Stomach (tissue), 9 donors: Measurements from ENCODE around the gene SPINK1. TPM values are rescaled to one million over a fixed set of nuclear protein-coding genes. Genes with fewer than 3 reads are reported as not detected.

ENCODE experiments used
- DNase-seq, 2 donors: peaks; one replicate each; pipeline versions ENCODE4 v3.0.0 to v3.0.0-alpha.2; 2013 to 2019
- H3K27ac ChIP-seq, 5 donors: fragments of 200-600 bp in 4 of 5; sonication (generic) in 4 of 5; one replicate each; pipeline ENCODE4 v1.5.1; 2013 to 2019; ENCODE audit warnings: mild to moderate bottlenecking in 1 of 5, moderate library complexity in 1 of 5
- H3K27me3 ChIP-seq, 3 donors: fragments of 200-600 bp; sonication (generic); one replicate each; pipeline ENCODE4 v1.5.1; 2017 to 2019; ENCODE audit warnings: mixed run types in 1 of 3
- H3K36me3 ChIP-seq, 4 donors: fragments of 200-600 bp; sonication (generic); 1 replicate in 3 of 4; 2 replicates in 1 of 4; pipeline ENCODE4 v1.5.1; 2016 to 2019
- H3K4me1 ChIP-seq, 4 donors: fragments of 200-600 bp; sonication (generic); one replicate each; pipeline ENCODE4 v1.5.1; 2016 to 2019
- H3K4me3 ChIP-seq, 4 donors: fragments of 200-600 bp; sonication (generic) in 3 of 4; one replicate each; pipeline ENCODE4 v1.5.1; 2016 to 2019; ENCODE audit warnings: mild to moderate bottlenecking in 1 of 4
- H3K9me3 ChIP-seq, 4 donors: fragments of 200-600 bp; sonication (generic); one replicate each; pipeline ENCODE4 v1.5.1; 2016 to 2019
- CTCF ChIP-seq, 7 experiments: fragments of 450-650 bp in 4 of 7; fragments of 200-600 bp in 3 of 7; sonication (generic) in 3 of 7; IDR thresholded peaks; one replicate each; pipeline ENCODE4 v1.5.1; 2016 to 2019; ENCODE audit warnings: antibody characterized with exemption in 7 of 7, control low read depth in 2 of 7, mild to moderate bottlenecking in 1 of 7
- EP300 ChIP-seq: sonication (generic); formaldehyde crosslinking; IDR thresholded peaks from one replicate; pipeline ENCODE4 v1.6.1; 2017; ENCODE audit warnings: antibody characterized with exemption
- POLR2A ChIP-seq, 4 donors: fragments of 450-650 bp; IDR thresholded peaks; one replicate each; pipeline ENCODE4 v1.6.1; 2016; ENCODE audit warnings: antibody characterized with exemption in 4 of 4, control low read depth in 2 of 4, mild to moderate bottlenecking in 1 of 4, moderate library complexity in 1 of 4
- POLR2AphosphoS5 ChIP-seq, 3 donors: sonication (generic); formaldehyde crosslinking; IDR thresholded peaks; one replicate each; pipeline ENCODE4 v1.6.1; 2016; ENCODE audit warnings: antibody characterized with exemption in 3 of 3
- WGBS, 5 donors: extraction: QIAGEN DNeasy Blood & Tissue Kit in 3 of 5; methylation state at CpG; one replicate each; pipeline versions ENCODE4 v1.1.5 to v1.1.7; 2013 to 2018; 5-methylcytosine and 5-hydroxymethylcytosine counted together
- intact Hi-C: fragments of 100-400 bp; cut with DNase I; formaldehyde crosslinking; loops from one replicate; pipeline ENCODE4 v1.15.1; 2023; ENCODE audit warnings: low total_unique reads
- polyA plus RNA-seq, 3 donors: library from polyadenylated mRNA; stranded (reverse); fragments of 200-250 nt; gene quantifications; one replicate each; pipeline ENCODE4 v1.2.3, GENCODE V29; 2013
- total RNA-seq, 5 donors: library from RNA; depleted of rRNA; stranded (reverse); fragments of >200 nt; gene quantifications; one replicate each; pipeline versions ENCODE4 v1.1.0 to v1.2.3, GENCODE V29; 2014 to 2016
- donor health status: healthy with polysubstance abuse.
- donor health status: Bipolar disorder and iron deficiency.
- donor health status: healthy.

The SPINK1 gene
- total and polyA plus RNA-seq, 8 donors = 2.6 to 6,952 (median 1,809) TPM

GRCh38 chr5:147851578-147851977 is 20.1 kb upstream of the SPINK1 start:
- TF ChIP-seq POLR2AphosphoS5 (IDR thresholded peaks at IDR 0.05) = no peak
- TF ChIP-seq POLR2A (IDR thresholded peaks at IDR 0.05) = no peak
- no peak for TF ChIP-seq CTCF (IDR thresholded peaks at IDR 0.05)
- no peak for TF ChIP-seq EP300
- H3K27ac ChIP-seq = no peak overlapping the region
- H3K27me3 ChIP-seq = no peaks in the 10 kb centered on the region
- no peak for DNase-seq
- no peak overlapping the region for H3K4me3 ChIP-seq
- no peaks in the 10 kb centered on the region for H3K36me3 ChIP-seq
- H3K4me1 ChIP-seq = no peaks in the 10 kb centered on the region
- no peaks in the 10 kb centered on the region for H3K9me3 ChIP-seq
- intact Hi-C loops = no loop called here
- 88 to 98% (median 96%) methylated on average over 3 of the region's 3 CpGs for WGBS, 5 donors

- TF ChIP-seq EP300 (no peak), POLR2A (IDR thresholded peaks at IDR 0.05) (no peak), POLR2AphosphoS5 (IDR thresholded peaks at IDR 0.05) (no peak), CTCF (IDR thresholded peaks at IDR 0.05) (no peak)
- no peak overlapping the region for H3K27ac ChIP-seq
- H3K9me3 ChIP-seq = no peaks in the 10 kb centered on the region
- no peak overlapping the region for H3K4me3 ChIP-seq
- WGBS, 5 donors = 56 to 75% (median 67%) methylated on average over 2 of the region's 2 CpGs
- no peak for DNase-seq
- H3K36me3 ChIP-seq = no peaks in the 10 kb centered on the region
- H3K4me1 ChIP-seq = no peaks in the 10 kb centered on the region
- intact Hi-C loops = no loop called here
- no peaks in the 10 kb centered on the region for H3K27me3 ChIP-seq
Observed at GRCh38 chr5:147849226-147849625, 17.8 kb upstream of the SPINK1 start.

- intact Hi-C loops = no loop called here
- H3K4me3 ChIP-seq = no peak overlapping the region
- TF ChIP-seq POLR2AphosphoS5 (IDR thresholded peaks at IDR 0.05) (no peak), EP300 (no peak), POLR2A (IDR thresholded peaks at IDR 0.05) (no peak), CTCF (IDR thresholded peaks at IDR 0.05) (no peak)
- 66 to 91% (median 79%) methylated on average over 4 of the region's 4 CpGs for WGBS, 5 donors
- H3K9me3 ChIP-seq = no peaks in the 10 kb centered on the region
- H3K36me3 ChIP-seq = no peaks in the 10 kb centered on the region
- DNase-seq = no peak
- H3K27me3 ChIP-seq = no peaks in the 10 kb centered on the region
- H3K27ac ChIP-seq = no peak overlapping the region
- H3K4me1 ChIP-seq = no peaks in the 10 kb centered on the region
Observed at GRCh38 chr5:147845618-147846017, 14.1 kb upstream of the SPINK1 start.

- Histone ChIP-seq H3K9me3 (no peaks in the 10 kb centered on the region), H3K27ac (no peak overlapping the region), H3K27me3 (no peaks in the 10 kb centered on the region), H3K4me3 (no peak overlapping the region), H3K36me3 (no peaks in the 10 kb centered on the region), H3K4me1 (no peaks in the 10 kb centered on the region)
- intact Hi-C loops = no loop called here
- TF ChIP-seq CTCF (IDR thresholded peaks at IDR 0.05) (no peak), POLR2AphosphoS5 (IDR thresholded peaks at IDR 0.05) (no peak), EP300 (no peak)
- DNase-seq = no peak
- 46 to 91% (median 55%) methylated on average over 3 of the region's 3 CpGs for WGBS, 5 donors
Observed at GRCh38 chr5:147844846-147845245, 13.4 kb upstream of the SPINK1 start.
